Measurements from ENCODE around the gene TMEM45B.
"Not testable (repeated sequence)": the region's sequence is repeated elsewhere in the genome, so short reads cannot be mapped to it uniquely, and the experiment has no call there.

The TMEM45B gene

GRCh38 chr11:129852125-129852740 lies 36.6 kb downstream of the TMEM45B start:
- no peak for DNase-seq (ENCODE audit: low read depth)

- DNase-seq (ENCODE audit: low read depth): peak; percentile 18
These were observed 38.0 kb downstream of the TMEM45B start for GRCh38 chr11:129853518-129854231.

- DNase-seq (ENCODE audit: low read depth): no peak
These were observed 38.7 kb downstream of the TMEM45B start for GRCh38 chr11:129854232-129854805.

GRCh38 chr11:129855086-129855485 lies 39.4 kb downstream of the TMEM45B start:
- DNase-seq (ENCODE audit: low read depth): no peak

GRCh38 chr11:129856036-129856435 lies 40.4 kb downstream of the TMEM45B start:
- DNase-seq (ENCODE audit: low read depth): no peak

- DNase-seq (ENCODE audit: low read depth): peak; percentile 75
These were observed 46.3 kb downstream of the TMEM45B start for GRCh38 chr11:129861702-129862522.

GRCh38 chr11:129864811-129865210 lies 49.2 kb downstream of the TMEM45B start:
- DNase-seq (ENCODE audit: low read depth): no peak

GRCh38 chr11:129865701-129866100 lies 50.1 kb downstream of the TMEM45B start:
- DNase-seq (ENCODE audit: low read depth): no peak

- DNase-seq (ENCODE audit: low read depth): no peak
These were observed 50.7 kb downstream of the TMEM45B start for GRCh38 chr11:129866311-129866710.

- DNase-seq (ENCODE audit: low read depth): not testable (repeated sequence)
These were observed 53.0 kb downstream of the TMEM45B start for GRCh38 chr11:129868626-129869025.

- DNase-seq (ENCODE audit: low read depth): no peak
These were observed 56.3 kb downstream of the TMEM45B start for GRCh38 chr11:129871914-129872313.

GRCh38 chr11:129880311-129880710 lies 64.7 kb downstream of the TMEM45B start:
- no peak for DNase-seq (ENCODE audit: low read depth)

- no peak for DNase-seq (ENCODE audit: low read depth)
These were observed 66.0 kb downstream of the TMEM45B start for GRCh38 chr11:129881570-129882170.

GRCh38 chr11:129884581-129884980 lies 68.9 kb downstream of the TMEM45B start:
- no peak for DNase-seq (ENCODE audit: low read depth)

- no peak for DNase-seq (ENCODE audit: low read depth)
These were observed 69.7 kb downstream of the TMEM45B start for GRCh38 chr11:129885381-129885780.

GRCh38 chr11:129888451-129888850 lies 72.8 kb downstream of the TMEM45B start:
- no peak for DNase-seq (ENCODE audit: low read depth)

GRCh38 chr11:129894278-129895125 lies 78.9 kb downstream of the TMEM45B start:
- no peak for DNase-seq (ENCODE audit: low read depth)

- peak; percentile 57 for DNase-seq (ENCODE audit: low read depth)
These were observed 79.7 kb downstream of the TMEM45B start, which contains the start of gene NFRKB for GRCh38 chr11:129895126-129896041. NFRKB (minus strand) TSS chr11:129895578; CDS start chr11:129892849, 2,729 bp downstream.

GRCh38 chr11:129896062-129896461 lies 80.4 kb downstream of the TMEM45B start:
- no peak for DNase-seq (ENCODE audit: low read depth)

- no peak for DNase-seq (ENCODE audit: low read depth)
These were observed 89.8 kb downstream of the TMEM45B start for GRCh38 chr11:129905402-129905801.

Data from fibroblast of gingiva (primary cell).